ENCODE results near the gene CENPP. TPM values are rescaled to one million over a fixed set of nuclear protein-coding genes. Genes with fewer than 3 reads are reported as not detected.

The CENPP gene
- total RNA-seq, 1 donor from 2014 or later = 9.3 TPM

DNA sequence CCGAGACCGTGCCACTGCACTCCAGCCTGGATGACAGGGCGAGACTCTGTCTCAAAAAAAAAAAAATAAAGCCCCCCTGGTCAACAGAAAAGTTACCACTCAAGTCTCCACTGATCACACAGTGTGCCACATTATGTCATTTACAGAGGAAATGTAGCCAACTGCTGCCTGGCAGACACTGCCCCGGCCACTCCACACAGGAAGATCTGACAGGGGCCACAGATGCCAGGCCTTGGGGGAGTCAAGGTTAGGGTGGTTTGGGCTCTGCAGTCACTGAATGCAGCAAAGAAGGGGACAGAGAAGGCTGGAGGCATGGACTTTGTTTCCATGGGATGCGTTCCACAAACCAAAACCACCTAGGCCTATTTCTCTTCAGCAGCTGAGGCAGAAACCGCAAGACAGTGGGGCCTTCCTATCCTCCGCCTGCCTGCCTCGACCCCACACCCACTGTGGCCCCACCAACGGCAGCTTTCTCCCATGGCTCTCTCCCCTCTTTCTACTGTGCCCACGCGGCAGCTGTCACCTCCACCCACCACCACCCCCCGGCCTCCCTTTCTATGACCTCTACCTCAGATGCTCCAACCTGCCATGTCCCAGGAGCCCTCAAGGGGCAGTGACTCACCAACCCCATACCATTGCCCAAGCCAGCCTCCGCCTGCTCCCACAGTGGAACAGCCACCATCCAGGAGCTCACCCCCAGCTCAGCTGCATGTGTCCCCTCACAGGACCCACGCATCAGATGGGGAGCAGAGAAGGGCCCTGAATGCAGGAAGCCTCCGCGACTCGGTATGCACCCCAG is 331.7 kb downstream of the CENPP start:
- intact Hi-C loops (cut with DNase I) = no loop called here
- H3K36me3 ChIP-seq = peaks cover 0 to 13% of the 10 kb centered on the region in 2 donors
- TF ChIP-seq POLR2A (IDR thresholded peaks at IDR 0.05) (no peak), POLR2AphosphoS5 (IDR thresholded peaks at IDR 0.05; ENCODE audit: insufficient read depth in 1 of 2, low read depth in 1 of 2) (no peak)
- TF ChIP-seq, protein P1, sequence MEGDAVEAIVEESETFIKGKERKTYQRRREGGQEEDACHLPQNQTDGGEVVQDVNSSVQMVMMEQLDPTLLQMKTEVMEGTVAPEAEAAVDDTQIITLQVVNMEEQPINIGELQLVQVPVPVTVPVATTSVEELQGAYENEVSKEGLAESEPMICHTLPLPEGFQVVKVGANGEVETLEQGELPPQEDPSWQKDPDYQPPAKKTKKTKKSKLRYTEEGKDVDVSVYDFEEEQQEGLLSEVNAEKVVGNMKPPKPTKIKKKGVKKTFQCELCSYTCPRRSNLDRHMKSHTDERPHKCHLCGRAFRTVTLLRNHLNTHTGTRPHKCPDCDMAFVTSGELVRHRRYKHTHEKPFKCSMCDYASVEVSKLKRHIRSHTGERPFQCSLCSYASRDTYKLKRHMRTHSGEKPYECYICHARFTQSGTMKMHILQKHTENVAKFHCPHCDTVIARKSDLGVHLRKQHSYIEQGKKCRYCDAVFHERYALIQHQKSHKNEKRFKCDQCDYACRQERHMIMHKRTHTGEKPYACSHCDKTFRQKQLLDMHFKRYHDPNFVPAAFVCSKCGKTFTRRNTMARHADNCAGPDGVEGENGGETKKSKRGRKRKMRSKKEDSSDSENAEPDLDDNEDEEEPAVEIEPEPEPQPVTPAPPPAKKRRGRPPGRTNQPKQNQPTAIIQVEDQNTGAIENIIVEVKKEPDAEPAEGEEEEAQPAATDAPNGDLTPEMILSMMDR (IDR thresholded peaks at IDR 0.05) = no peak
- H3K27me3 ChIP-seq = no peaks in the 10 kb centered on the region
- H3K9me3 ChIP-seq = no peaks in the 10 kb centered on the region
- H3K4me3 ChIP-seq = no peak overlapping the region
- DNase-seq (ENCODE audit: extremely low spot score in 2 of 2) = peak in 1 of 2 donors; percentile 83
- peak overlapping the region; percentile 70 for H3K27ac ChIP-seq
- H3K4me1 ChIP-seq = peaks cover 40% of the 10 kb centered on the region

DNA sequence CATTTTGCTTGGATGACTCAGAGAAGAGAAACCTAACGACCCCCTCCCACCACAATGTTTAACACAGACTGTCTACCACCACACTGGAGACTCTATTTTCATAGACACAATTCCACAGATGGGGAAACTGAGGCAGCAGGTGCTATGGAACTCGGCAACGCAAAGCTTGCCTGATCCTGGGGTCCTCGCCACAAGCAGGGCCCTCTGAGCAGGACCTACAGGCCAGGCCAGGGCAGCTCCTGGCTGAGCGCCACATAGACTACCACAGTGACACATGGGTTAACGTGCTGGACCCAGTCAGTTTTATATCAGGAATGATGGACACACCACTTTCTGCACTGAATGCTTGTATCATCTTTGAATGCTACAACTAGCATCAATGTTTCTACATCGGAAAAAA is 332.4 kb downstream of the CENPP start:
- no peak for DNase-seq (ENCODE audit: extremely low spot score in 2 of 2)
- Histone ChIP-seq H3K4me1 (peaks cover 40% of the 10 kb centered on the region), H3K9me3 (no peaks in the 10 kb centered on the region), H3K27me3 (no peaks in the 10 kb centered on the region), H3K36me3 (peaks cover 0 to 13% of the 10 kb centered on the region in 2 donors), H3K4me3 (no peak overlapping the region), H3K27ac (no peak overlapping the region)
- intact Hi-C loops (cut with DNase I) = no loop called here
- TF ChIP-seq, protein P1 (IDR thresholded peaks at IDR 0.05) = no peak
- TF ChIP-seq POLR2A (IDR thresholded peaks at IDR 0.05) (no peak), POLR2AphosphoS5 (IDR thresholded peaks at IDR 0.05; ENCODE audit: insufficient read depth in 1 of 2, low read depth in 1 of 2) (no peak)

DNA sequence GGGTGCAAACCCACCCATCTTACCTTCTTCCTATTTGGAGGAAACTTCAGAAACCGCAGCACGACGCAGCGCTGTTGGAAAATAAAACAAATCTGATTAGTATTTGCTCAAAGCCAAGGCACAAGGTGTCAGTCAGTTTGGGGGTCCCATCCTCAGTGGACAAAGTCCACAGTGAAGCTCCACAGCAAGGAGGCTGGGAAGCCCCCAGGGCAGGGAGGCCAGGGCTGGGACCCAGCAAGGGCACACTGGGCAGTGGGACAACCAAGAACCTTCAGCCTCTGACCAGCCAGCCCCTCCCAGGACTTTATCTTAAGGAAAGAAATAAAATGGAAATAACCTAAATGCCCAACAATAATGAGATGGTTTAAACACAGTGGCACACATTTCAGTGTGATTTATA is 332.9 kb downstream of the CENPP start:
- Histone ChIP-seq H3K4me1 (peaks cover 36% of the 10 kb centered on the region), H3K36me3 (peaks cover 0 to 13% of the 10 kb centered on the region in 2 donors), H3K27ac (no peak overlapping the region), H3K4me3 (no peak overlapping the region), H3K9me3 (no peaks in the 10 kb centered on the region), H3K27me3 (no peaks in the 10 kb centered on the region)
- TF ChIP-seq POLR2AphosphoS5 (IDR thresholded peaks at IDR 0.05; ENCODE audit: insufficient read depth in 1 of 2, low read depth in 1 of 2) = no peak
- TF ChIP-seq POLR2A (IDR thresholded peaks at IDR 0.05) = no peak
- TF ChIP-seq, protein P1 (IDR thresholded peaks at IDR 0.05) = no peak
- intact Hi-C loops (cut with DNase I) = no loop called here
- DNase-seq (ENCODE audit: extremely low spot score in 2 of 2) = no peak

DNA sequence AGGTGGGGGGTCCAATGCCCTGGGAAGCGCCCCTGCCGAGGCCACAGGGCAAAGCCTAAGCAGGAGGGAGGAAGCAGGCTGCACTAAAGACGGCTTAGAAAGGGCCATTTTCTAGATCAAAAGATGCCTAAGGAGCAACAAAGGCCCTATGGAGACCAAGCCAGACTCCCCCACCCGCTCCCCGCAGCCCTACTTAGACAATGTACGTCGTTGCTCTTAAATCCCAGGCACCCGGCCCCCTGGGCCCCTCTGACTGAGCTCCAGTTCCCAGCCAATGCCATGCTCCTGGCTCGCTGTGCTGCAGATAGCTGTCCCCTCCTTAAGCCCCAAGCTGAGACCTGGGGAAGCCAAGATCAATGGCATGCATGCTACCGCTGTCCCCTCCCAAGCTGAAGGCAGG is 333.8 kb downstream of the CENPP start:
- TF ChIP-seq, protein P1 (IDR thresholded peaks at IDR 0.05) = no peak
- TF ChIP-seq POLR2A (IDR thresholded peaks at IDR 0.05) = no peak
- no peak for TF ChIP-seq POLR2AphosphoS5 (IDR thresholded peaks at IDR 0.05; ENCODE audit: insufficient read depth in 1 of 2, low read depth in 1 of 2)
- peaks cover 0 to 13% of the 10 kb centered on the region in 2 donors for H3K36me3 ChIP-seq
- DNase-seq (ENCODE audit: extremely low spot score in 2 of 2) = no peak
- H3K9me3 ChIP-seq = no peaks in the 10 kb centered on the region
- intact Hi-C loops (cut with DNase I) = no loop called here
- no peak overlapping the region for H3K27ac ChIP-seq
- peaks cover 29% of the 10 kb centered on the region for H3K4me1 ChIP-seq
- H3K27me3 ChIP-seq = no peaks in the 10 kb centered on the region
- H3K4me3 ChIP-seq = no peak overlapping the region

DNA sequence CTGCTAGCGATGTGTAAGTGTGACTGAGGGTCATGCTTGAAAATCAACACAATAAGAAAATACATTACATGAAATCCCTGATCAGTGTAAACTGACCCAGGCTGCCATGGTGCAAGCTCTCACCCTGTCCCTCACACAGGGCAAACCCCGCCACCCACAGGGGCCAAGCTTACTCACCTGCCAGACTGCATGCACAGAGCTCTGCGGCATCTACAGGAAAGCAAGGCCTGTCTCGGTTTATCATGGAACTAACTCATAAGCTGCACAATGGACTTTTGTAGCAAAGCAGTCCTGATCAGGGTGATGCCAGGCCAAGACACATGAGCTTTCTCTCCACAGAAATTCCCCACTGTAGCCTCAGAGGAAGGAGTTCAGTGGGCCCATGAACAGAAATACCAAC is 334.5 kb downstream of the CENPP start:
- no peaks in the 10 kb centered on the region for H3K27me3 ChIP-seq
- no peak overlapping the region for H3K4me3 ChIP-seq
- H3K9me3 ChIP-seq = no peaks in the 10 kb centered on the region
- TF ChIP-seq POLR2A (IDR thresholded peaks at IDR 0.05) = no peak
- TF ChIP-seq POLR2AphosphoS5 (IDR thresholded peaks at IDR 0.05; ENCODE audit: insufficient read depth in 1 of 2, low read depth in 1 of 2) = no peak
- TF ChIP-seq, protein P1 (IDR thresholded peaks at IDR 0.05) = no peak
- H3K36me3 ChIP-seq = peaks cover 0 to 13% of the 10 kb centered on the region in 2 donors
- peaks cover 29% of the 10 kb centered on the region for H3K4me1 ChIP-seq
- DNase-seq (ENCODE audit: extremely low spot score in 2 of 2) = no peak
- H3K27ac ChIP-seq = no peak overlapping the region
- intact Hi-C loops (cut with DNase I) = no loop called here

Data from vagina (tissue), 2 donors.